ENCODE results near the gene ACER2. TPM values are rescaled to one million over a fixed set of nuclear protein-coding genes. Genes with fewer than 3 reads are reported as not detected.

Gene ACER2
- total RNA-seq, 2 experiments from 2014 or later, result 1.5 to 1.6 TPM

GRCh38 chr9:19470567-19470966 lies 61.8 kb downstream of the ACER2 start:
- Mint-ChIP-seq H3K4me3 (no peak overlapping the region), H3K27ac (no peak overlapping the region), H3K9me3 (ENCODE audit: low read depth) (no peaks in the 10 kb centered on the region), H3K27me3 (no peaks in the 10 kb centered on the region), H3K36me3 (ENCODE audit: low read depth) (no peaks in the 10 kb centered on the region), H3K4me1 (peaks cover 13% of the 10 kb centered on the region)
- ChIA-PET POLR2A (no interaction called here), CTCF (interaction anchor here (0.6 to 1.5 kb wide), 7 partner anchors 10 to 171 kb away, joined by 3 to 7 read pairs (median 3); no protein-coding TSS in a partner anchor)
- ATAC-seq (no peak), DNase-seq (no peak)
- intact Hi-C loops (cut with DNase I, micrococcal nuclease), result loop anchor here in 1 of 2 experiments (5.0 kb wide), 1 partner anchor 452 kb away; no protein-coding TSS in a partner anchor

GRCh38 chr9:19470981-19471650 lies 62.3 kb downstream of the ACER2 start:
- POLR2A ChIA-PET, result no interaction called here
- Mint-ChIP-seq H3K4me3 (no peak overlapping the region), H3K4me1 (peaks cover 13% of the 10 kb centered on the region), H3K27ac (no peak overlapping the region), H3K9me3 (ENCODE audit: low read depth) (no peaks in the 10 kb centered on the region), H3K27me3 (no peaks in the 10 kb centered on the region), H3K36me3 (ENCODE audit: low read depth) (no peaks in the 10 kb centered on the region)
- DNase-seq (no peak), ATAC-seq (no peak)
- CTCF ChIA-PET, result interaction anchor here (0.6 to 1.5 kb wide), 10 partner anchors 11 to 1151 kb away, joined by 3 to 7 read pairs (median 3); partner anchors contain the start of gene MLLT3
- intact Hi-C loops (cut with DNase I, micrococcal nuclease), result loop anchor here in 1 of 2 experiments (5.0 kb wide), 1 partner anchor 451 kb away; no protein-coding TSS in a partner anchor

GRCh38 chr9:19471737-19472648 lies 63.2 kb downstream of the ACER2 start:
- Mint-ChIP-seq H3K36me3 (ENCODE audit: low read depth) (no peaks in the 10 kb centered on the region), H3K27me3 (no peaks in the 10 kb centered on the region), H3K4me3 (no peak overlapping the region), H3K4me1 (peaks cover 13% of the 10 kb centered on the region), H3K27ac (peak overlapping the region; percentile 19), H3K9me3 (ENCODE audit: low read depth) (no peaks in the 10 kb centered on the region)
- intact Hi-C loops (cut with DNase I, micrococcal nuclease), result loop anchor here in 1 of 2 experiments (5.0 kb wide), 1 partner anchor 450 kb away; no protein-coding TSS in a partner anchor
- DNase-seq, result peak; percentile 77
- peak; percentile 88 for ATAC-seq
- POLR2A ChIA-PET, result no interaction called here
- CTCF ChIA-PET, result interaction anchor here (0.7 to 4.9 kb wide), 8 partner anchors 7 to 388 kb away, joined by 3 to 19 read pairs (median 3); no protein-coding TSS in a partner anchor

- no peaks in the 10 kb centered on the region for H3K36me3 Mint-ChIP-seq (ENCODE audit: low read depth)
- H3K27me3 Mint-ChIP-seq, result no peaks in the 10 kb centered on the region
- H3K27ac Mint-ChIP-seq, result no peak overlapping the region
- no peaks in the 10 kb centered on the region for H3K9me3 Mint-ChIP-seq (ENCODE audit: low read depth)
- intact Hi-C loops (cut with DNase I, micrococcal nuclease), result loop anchor here in 1 of 2 experiments (5.0 kb wide), 1 partner anchor 449 kb away; no protein-coding TSS in a partner anchor
- DNase-seq (no peak), ATAC-seq (no peak)
- ChIA-PET CTCF (interaction anchor here (4.9 kb wide), 1 partner anchor 8 kb away, joined by 19 read pairs; no protein-coding TSS in a partner anchor), POLR2A (no interaction called here)
- H3K4me1 Mint-ChIP-seq, result peaks cover 13% of the 10 kb centered on the region
- no peak overlapping the region for H3K4me3 Mint-ChIP-seq
These were observed 64.8 kb downstream of the ACER2 start for GRCh38 chr9:19473605-19474004.

- H3K27ac Mint-ChIP-seq, result no peak overlapping the region
- no peak for ATAC-seq
- no peaks in the 10 kb centered on the region for H3K9me3 Mint-ChIP-seq (ENCODE audit: low read depth)
- no peak overlapping the region for H3K4me3 Mint-ChIP-seq
- ChIA-PET CTCF (interaction anchor here (1.6 kb wide), 1 partner anchor 15 kb away, joined by 6 read pairs; no protein-coding TSS in a partner anchor), POLR2A (no interaction called here)
- DNase-seq, result no peak
- no peaks in the 10 kb centered on the region for H3K36me3 Mint-ChIP-seq (ENCODE audit: low read depth)
- peaks cover 4% of the 10 kb centered on the region for H3K27me3 Mint-ChIP-seq
- intact Hi-C loops (cut with DNase I, micrococcal nuclease), result no loop called here
- H3K4me1 Mint-ChIP-seq, result no peaks in the 10 kb centered on the region
These were observed 71.1 kb downstream of the ACER2 start for GRCh38 chr9:19479874-19480273.

- ChIA-PET CTCF (interaction anchor here (0.8 to 2.3 kb wide), 2 partner anchors 15 to 467 kb away, joined by 3 to 9 read pairs; no protein-coding TSS in a partner anchor), POLR2A (no interaction called here)
- H3K4me3 Mint-ChIP-seq, result no peak overlapping the region
- H3K36me3 Mint-ChIP-seq (ENCODE audit: low read depth), result no peaks in the 10 kb centered on the region
- intact Hi-C loops (cut with DNase I, micrococcal nuclease), result no loop called here
- H3K9me3 Mint-ChIP-seq (ENCODE audit: low read depth), result no peaks in the 10 kb centered on the region
- no peak overlapping the region for H3K27ac Mint-ChIP-seq
- no peaks in the 10 kb centered on the region for H3K4me1 Mint-ChIP-seq
- DNase-seq (no peak), ATAC-seq (no peak)
- H3K27me3 Mint-ChIP-seq, result peaks cover 4% of the 10 kb centered on the region
These were observed 71.5 kb downstream of the ACER2 start for GRCh38 chr9:19480345-19480744.

- DNase-seq (no peak), ATAC-seq (no peak)
- intact Hi-C loops (cut with DNase I, micrococcal nuclease), result no loop called here
- no peaks in the 10 kb centered on the region for H3K4me1 Mint-ChIP-seq
- ChIA-PET CTCF (interaction anchor here (0.8 to 2.3 kb wide), 2 partner anchors 16 to 466 kb away, joined by 3 to 9 read pairs; no protein-coding TSS in a partner anchor), POLR2A (interaction anchor here (0.6 kb wide), 1 partner anchor 64 kb away, joined by 5 read pairs; no protein-coding TSS in a partner anchor)
- no peaks in the 10 kb centered on the region for H3K36me3 Mint-ChIP-seq (ENCODE audit: low read depth)
- H3K27ac Mint-ChIP-seq, result no peak overlapping the region
- no peaks in the 10 kb centered on the region for H3K9me3 Mint-ChIP-seq (ENCODE audit: low read depth)
- no peak overlapping the region for H3K4me3 Mint-ChIP-seq
- H3K27me3 Mint-ChIP-seq, result peaks cover 4% of the 10 kb centered on the region
These were observed 72.5 kb downstream of the ACER2 start for GRCh38 chr9:19481121-19481870.

- Mint-ChIP-seq H3K4me1 (no peaks in the 10 kb centered on the region), H3K27me3 (peaks cover 4% of the 10 kb centered on the region), H3K9me3 (ENCODE audit: low read depth) (no peaks in the 10 kb centered on the region), H3K36me3 (ENCODE audit: low read depth) (no peaks in the 10 kb centered on the region), H3K4me3 (no peak overlapping the region), H3K27ac (no peak overlapping the region)
- ChIA-PET CTCF (interaction anchor here (2.3 kb wide), 1 partner anchor 17 kb away, joined by 9 read pairs; no protein-coding TSS in a partner anchor), POLR2A (no interaction called here)
- ATAC-seq (no peak), DNase-seq (no peak)
- intact Hi-C loops (cut with DNase I, micrococcal nuclease), result no loop called here
These were observed 73.2 kb downstream of the ACER2 start for GRCh38 chr9:19481971-19482404.

GRCh38 chr9:19484699-19485098 lies 75.9 kb downstream of the ACER2 start:
- Mint-ChIP-seq H3K4me1 (no peaks in the 10 kb centered on the region), H3K4me3 (no peak overlapping the region), H3K27ac (no peak overlapping the region), H3K9me3 (ENCODE audit: low read depth) (no peaks in the 10 kb centered on the region), H3K27me3 (peaks cover 4% of the 10 kb centered on the region), H3K36me3 (ENCODE audit: low read depth) (no peaks in the 10 kb centered on the region)
- POLR2A ChIA-PET, result no interaction called here
- ATAC-seq (no peak), DNase-seq (no peak)
- intact Hi-C loops (cut with DNase I, micrococcal nuclease), result no loop called here
- CTCF ChIA-PET, result interaction anchor here (0.6 to 0.9 kb wide), 4 partner anchors 14 to 1428 kb away, joined by 3 to 4 read pairs (median 3); no protein-coding TSS in a partner anchor

GRCh38 chr9:19485193-19485592 lies 76.4 kb downstream of the ACER2 start:
- Mint-ChIP-seq H3K36me3 (ENCODE audit: low read depth) (no peaks in the 10 kb centered on the region), H3K27me3 (peaks cover 4% of the 10 kb centered on the region), H3K4me1 (no peaks in the 10 kb centered on the region), H3K27ac (no peak overlapping the region), H3K4me3 (no peak overlapping the region), H3K9me3 (ENCODE audit: low read depth) (no peaks in the 10 kb centered on the region)
- ChIA-PET POLR2A (no interaction called here), CTCF (interaction anchor here (2.1 kb wide), 1 partner anchor 21 kb away, joined by 6 read pairs; no protein-coding TSS in a partner anchor)
- DNase-seq (no peak), ATAC-seq (no peak)
- intact Hi-C loops (cut with DNase I, micrococcal nuclease), result no loop called here
